ENCODE data around the gene PEDS1.

PEDS1 gene

DNA sequence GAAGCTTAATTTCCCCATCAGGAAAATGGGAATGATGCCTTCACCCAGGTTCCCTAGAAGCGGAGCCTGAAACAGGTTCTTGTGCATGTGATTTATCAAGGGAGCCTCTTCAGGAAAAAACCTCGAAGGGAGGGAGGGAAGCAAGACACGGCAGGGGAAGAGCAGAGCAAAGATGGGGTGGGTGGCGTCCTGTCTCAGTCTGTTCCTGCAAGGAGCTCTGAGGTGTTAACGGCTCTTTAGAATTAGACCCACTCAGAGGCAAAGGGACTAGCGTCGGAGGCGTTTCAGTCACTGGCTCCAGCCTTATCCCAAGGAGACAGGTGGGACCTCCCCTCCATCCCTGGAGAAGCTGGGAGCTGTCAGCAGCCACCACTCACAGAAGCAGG, 25.0 kb downstream of the PEDS1 start:
- Histone ChIP-seq H3K27me3 (ENCODE audit: insufficient read depth, poor library complexity, severe bottlenecking) (no peaks in the 10 kb centered on the region), H3K27ac (replicated peaks) (no peak overlapping the region), H3K4me3 (replicated peaks; ENCODE audit: insufficient read depth, low read length) (no peak overlapping the region)
- TF ChIP-seq, protein P1, sequence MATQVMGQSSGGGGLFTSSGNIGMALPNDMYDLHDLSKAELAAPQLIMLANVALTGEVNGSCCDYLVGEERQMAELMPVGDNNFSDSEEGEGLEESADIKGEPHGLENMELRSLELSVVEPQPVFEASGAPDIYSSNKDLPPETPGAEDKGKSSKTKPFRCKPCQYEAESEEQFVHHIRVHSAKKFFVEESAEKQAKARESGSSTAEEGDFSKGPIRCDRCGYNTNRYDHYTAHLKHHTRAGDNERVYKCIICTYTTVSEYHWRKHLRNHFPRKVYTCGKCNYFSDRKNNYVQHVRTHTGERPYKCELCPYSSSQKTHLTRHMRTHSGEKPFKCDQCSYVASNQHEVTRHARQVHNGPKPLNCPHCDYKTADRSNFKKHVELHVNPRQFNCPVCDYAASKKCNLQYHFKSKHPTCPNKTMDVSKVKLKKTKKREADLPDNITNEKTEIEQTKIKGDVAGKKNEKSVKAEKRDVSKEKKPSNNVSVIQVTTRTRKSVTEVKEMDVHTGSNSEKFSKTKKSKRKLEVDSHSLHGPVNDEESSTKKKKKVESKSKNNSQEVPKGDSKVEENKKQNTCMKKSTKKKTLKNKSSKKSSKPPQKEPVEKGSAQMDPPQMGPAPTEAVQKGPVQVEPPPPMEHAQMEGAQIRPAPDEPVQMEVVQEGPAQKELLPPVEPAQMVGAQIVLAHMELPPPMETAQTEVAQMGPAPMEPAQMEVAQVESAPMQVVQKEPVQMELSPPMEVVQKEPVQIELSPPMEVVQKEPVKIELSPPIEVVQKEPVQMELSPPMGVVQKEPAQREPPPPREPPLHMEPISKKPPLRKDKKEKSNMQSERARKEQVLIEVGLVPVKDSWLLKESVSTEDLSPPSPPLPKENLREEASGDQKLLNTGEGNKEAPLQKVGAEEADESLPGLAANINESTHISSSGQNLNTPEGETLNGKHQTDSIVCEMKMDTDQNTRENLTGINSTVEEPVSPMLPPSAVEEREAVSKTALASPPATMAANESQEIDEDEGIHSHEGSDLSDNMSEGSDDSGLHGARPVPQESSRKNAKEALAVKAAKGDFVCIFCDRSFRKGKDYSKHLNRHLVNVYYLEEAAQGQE (IDR thresholded peaks at IDR 0.05; ENCODE audit: insufficient replicate concordance, low read depth): no peak
- TF ChIP-seq GABPA (IDR thresholded peaks at IDR 0.05; ENCODE audit: low read depth): no peak
- TF ChIP-seq, protein P2, sequence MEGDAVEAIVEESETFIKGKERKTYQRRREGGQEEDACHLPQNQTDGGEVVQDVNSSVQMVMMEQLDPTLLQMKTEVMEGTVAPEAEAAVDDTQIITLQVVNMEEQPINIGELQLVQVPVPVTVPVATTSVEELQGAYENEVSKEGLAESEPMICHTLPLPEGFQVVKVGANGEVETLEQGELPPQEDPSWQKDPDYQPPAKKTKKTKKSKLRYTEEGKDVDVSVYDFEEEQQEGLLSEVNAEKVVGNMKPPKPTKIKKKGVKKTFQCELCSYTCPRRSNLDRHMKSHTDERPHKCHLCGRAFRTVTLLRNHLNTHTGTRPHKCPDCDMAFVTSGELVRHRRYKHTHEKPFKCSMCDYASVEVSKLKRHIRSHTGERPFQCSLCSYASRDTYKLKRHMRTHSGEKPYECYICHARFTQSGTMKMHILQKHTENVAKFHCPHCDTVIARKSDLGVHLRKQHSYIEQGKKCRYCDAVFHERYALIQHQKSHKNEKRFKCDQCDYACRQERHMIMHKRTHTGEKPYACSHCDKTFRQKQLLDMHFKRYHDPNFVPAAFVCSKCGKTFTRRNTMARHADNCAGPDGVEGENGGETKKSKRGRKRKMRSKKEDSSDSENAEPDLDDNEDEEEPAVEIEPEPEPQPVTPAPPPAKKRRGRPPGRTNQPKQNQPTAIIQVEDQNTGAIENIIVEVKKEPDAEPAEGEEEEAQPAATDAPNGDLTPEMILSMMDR (IDR thresholded peaks at IDR 0.05; ENCODE audit: insufficient read depth, low read length): no peak
- no peak for DNase-seq (ENCODE audit: low read depth in 1 of 2, low spot score in 1 of 2)

DNA sequence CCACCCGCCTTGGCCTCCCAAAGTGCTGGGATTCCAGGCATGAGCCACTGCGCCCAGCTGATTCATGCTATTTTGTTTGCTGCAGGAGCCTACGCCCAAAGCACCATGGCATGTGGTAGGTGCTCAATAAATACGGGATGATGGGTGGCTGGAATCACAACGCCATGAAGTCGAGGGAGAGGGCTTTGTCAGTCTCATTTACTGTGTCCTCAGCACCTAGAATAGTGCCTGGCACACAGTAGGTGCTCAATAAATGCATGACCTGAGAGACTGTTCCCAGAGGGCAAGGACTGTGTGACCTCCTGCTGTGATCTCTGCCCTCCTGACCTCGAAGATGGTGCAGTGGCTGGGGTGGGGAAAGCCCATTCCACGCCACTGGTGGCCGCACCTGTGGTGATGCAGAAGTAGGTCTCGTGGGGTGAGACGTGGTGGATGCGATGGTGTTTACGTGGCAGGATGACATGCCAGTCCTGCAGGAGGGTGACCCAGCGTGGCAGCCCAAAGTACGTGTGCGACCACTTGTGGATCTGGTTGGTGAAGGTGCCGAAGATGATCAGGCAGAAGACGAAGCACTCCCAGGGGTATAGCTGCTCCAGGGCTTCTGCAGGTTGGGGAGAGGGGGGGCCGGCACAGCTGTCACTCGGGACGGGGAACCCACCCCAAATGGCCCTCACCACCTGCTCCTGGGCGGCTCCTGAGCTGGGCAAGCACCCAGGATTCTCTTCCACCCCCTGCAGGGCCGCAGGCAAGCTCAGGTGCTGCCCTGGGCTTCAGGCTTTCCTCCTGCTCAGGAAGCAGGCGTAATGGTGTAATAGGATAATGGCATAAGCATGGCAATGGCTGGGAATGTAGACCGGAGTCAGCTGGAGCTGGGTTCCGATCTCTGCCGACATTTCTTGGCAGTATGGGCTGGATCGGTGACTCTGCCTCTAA, 25.7 kb downstream of the PEDS1 start:
- TF ChIP-seq, protein P2 (IDR thresholded peaks at IDR 0.05; ENCODE audit: insufficient read depth, low read length): no peak
- TF ChIP-seq, protein P1 (IDR thresholded peaks at IDR 0.05; ENCODE audit: insufficient replicate concordance, low read depth): no peak
- TF ChIP-seq SPI1 (IDR thresholded peaks at IDR 0.05; ENCODE audit: borderline replicate concordance, low read depth): no peak
- TF ChIP-seq POLR2AphosphoS5 (IDR thresholded peaks at IDR 0.05; ENCODE audit: low read depth): no peak
- no peak for TF ChIP-seq GABPA (IDR thresholded peaks at IDR 0.05; ENCODE audit: low read depth)
- H3K4me3 ChIP-seq (replicated peaks; ENCODE audit: insufficient read depth, low read length): no peak overlapping the region
- H3K27me3 ChIP-seq (ENCODE audit: insufficient read depth, poor library complexity, severe bottlenecking): no peaks in the 10 kb centered on the region
- DNase-seq (ENCODE audit: low read depth in 1 of 2, low spot score in 1 of 2): no peak
- no peak overlapping the region for H3K27ac ChIP-seq (replicated peaks)

DNA sequence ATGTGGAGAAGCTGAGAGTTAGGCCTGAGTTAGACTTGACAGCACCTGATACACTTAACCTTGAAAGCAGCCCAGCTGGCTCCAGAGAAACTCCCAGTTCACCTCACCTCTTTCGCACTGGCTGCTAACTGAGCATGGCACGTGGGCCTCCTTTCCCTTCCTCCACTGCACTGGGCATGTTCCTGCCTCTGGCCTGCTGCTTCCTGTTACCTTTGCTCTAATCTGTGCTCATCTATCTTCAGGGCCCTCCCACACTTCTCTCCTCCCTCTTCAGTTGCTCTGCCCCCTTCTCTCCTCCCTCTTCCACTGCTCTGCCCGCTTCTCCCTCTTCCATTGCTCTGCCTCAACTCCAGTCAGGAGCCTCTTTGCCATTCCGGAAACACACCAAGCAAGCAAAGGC, 26.9 kb downstream of the PEDS1 start:
- TF ChIP-seq POLR2AphosphoS5 (IDR thresholded peaks at IDR 0.05; ENCODE audit: low read depth): no peak
- no peak for TF ChIP-seq GABPA (IDR thresholded peaks at IDR 0.05; ENCODE audit: low read depth)
- TF ChIP-seq SPI1 (IDR thresholded peaks at IDR 0.05; ENCODE audit: borderline replicate concordance, low read depth): no peak
- TF ChIP-seq, protein P1 (IDR thresholded peaks at IDR 0.05; ENCODE audit: insufficient replicate concordance, low read depth): no peak
- TF ChIP-seq, protein P2 (IDR thresholded peaks at IDR 0.05; ENCODE audit: insufficient read depth, low read length): no peak
- Histone ChIP-seq H3K4me3 (replicated peaks; ENCODE audit: insufficient read depth, low read length) (no peak overlapping the region), H3K27ac (replicated peaks) (no peak overlapping the region), H3K27me3 (ENCODE audit: insufficient read depth, poor library complexity, severe bottlenecking) (no peaks in the 10 kb centered on the region)
- DNase-seq (ENCODE audit: low read depth in 1 of 2, low spot score in 1 of 2): no peak

All from HL-60 (cell line).